HG02571 (cell line): ENCODE data around the gene CHMP3.
"Not testable (repeated sequence)": the region's sequence is repeated elsewhere in the genome, so short reads cannot be mapped to it uniquely, and the experiment has no call there.

Experiments used
- ATAC-seq: cut with Tn5 transposase; IDR thresholded peaks from one replicate; pipeline ENCODE4 v1.9.1; 2021; ENCODE audit warnings: mild to moderate bottlenecking, moderate library complexity; ENCODE audit not compliant: unreplicated experiment

CHMP3 gene

DNA sequence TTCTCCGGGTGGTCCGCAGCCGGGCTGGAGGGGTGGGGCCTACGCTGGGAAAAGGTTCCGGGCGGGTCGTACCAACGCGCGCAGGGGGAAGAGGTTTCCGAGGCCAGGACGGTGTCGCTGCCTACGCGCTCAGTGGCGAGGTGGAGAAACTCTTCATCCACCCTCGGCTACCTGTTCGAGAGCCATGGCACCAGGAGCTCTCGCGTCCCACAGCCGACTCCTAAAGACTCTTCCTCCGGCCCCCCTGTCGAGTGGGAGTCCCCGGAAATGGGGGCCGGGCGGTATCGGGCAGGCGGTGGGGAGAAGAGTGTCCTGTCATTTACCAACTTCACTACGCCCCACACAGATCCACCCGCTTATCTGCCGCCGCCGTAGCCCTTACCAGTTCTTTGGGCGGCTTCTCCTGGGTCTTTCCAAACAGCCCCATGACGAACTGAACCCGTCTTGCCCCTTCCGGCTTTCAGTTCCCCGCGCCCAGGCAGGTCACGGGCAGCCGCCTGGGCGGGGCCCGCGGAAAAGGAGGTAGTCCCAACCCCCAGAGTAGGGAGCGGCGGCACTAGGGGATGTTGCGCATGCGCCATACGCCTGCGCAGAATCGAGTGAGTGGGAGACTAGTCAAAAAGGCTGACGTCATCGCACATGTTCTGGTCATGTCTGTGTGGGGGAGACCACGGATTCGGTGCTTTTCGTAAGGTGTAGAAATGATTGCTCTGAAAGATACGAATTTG, at the start of gene CHMP3:
CHMP3 (minus strand) TSS at position 522 of the 728 bp plus-strand sequence; CDS start at position 427, 95 bp downstream.
- peak; percentile 85 for ATAC-seq

DNA sequence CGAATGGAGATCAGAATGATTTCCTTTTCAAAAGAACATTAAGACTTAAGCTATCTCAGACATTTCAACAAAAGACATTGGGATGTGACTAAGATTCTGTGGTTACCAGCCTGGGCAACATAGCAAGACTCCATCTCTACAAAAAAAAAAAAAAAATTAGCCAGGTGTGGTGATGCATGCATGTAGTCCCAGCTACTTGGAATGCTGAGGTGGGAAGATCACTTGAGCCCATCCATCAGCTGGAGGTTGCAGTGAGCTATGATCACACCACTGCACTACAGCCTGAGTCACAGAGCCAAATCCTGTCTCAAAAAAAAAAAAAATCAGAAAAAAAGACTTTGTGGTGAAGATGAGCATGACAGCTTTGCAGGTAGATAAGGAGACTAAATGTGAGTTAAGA, 47.6 kb upstream of the CHMP3 start:
- ATAC-seq: no peak

DNA sequence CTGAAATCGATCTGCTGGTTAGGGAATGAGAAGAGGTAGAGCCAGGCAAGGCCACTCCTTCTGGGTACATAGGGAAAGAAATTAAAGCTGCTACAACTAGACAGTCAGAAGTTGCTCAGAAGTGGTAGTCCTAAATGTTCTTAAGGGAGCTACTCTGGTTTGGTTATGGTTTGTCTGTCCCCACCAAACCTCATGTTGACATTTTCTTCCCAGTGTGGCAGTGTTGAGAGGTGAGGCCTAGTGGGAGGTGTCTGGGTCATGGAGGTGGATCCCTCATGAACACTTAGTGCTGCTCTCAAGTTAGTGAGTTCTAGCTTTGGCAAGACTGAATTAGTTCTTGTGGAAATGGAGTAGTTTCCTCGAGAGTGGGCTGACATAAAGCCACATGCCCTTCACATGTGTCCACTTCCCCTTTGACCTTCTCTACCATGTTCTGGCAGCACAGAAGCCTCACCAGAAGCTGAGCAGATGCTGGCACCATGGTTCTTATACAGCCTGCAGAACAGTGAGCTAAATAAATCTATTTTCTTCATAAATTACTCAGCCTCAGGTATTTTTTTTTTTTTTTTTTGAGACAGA, 45.7 kb upstream of the CHMP3 start:
- ATAC-seq: no peak

DNA sequence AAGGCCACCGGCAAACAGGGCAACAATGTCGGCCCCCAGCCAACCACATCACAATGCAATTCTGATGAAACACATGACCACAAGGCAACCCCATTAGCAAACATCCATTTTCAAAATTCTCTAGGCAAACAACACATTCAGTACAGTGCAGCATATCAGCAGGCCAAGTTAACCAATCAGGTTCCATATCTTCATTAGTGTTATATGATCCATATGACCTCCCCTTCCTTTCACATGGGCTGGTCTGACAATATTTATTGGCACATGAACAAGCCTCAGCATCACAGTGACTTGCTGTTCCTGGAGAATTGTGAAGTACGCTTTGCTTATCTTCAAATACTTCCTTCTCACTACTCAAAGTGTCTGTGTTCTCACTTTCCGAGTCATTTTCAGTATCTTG, 40.7 kb upstream of the CHMP3 start:
- no peak for ATAC-seq

DNA sequence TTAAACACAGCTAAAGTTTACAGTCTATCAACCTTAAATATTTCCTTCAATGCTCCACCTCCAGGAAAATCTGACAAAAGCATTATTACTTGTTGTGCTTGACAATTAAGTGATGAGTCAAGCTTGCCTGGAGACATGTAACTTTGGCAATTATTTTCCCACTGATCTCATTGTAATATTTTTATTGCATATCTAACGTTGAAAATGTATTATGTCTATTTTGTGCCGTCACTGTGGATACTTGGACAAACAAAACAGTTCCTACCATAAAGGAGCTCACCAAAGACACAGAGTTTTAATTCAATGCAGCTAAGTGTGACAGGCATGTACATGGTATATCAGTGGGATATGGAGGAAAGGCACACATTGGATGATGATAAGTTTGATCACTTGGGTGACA, 35.7 kb upstream of the CHMP3 start:
- no peak for ATAC-seq

DNA sequence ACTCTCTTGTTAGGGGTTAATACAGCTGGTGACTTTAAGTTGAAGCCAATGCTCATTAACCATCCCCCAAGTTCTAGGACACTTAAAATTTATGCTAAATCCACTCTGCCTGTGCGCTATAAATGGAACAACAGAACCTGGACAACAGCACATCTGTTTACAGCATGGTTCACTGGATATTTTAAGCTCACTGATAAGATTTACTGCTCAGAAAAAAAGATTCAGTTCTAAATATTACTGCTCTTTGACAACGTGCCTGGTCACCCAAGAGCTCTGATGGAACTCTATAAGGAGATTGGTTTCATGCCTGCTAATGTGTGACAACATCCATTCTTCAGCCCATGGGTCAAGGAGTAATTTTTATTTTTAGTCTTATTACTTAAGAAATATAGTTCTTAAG, 32.9 kb upstream of the CHMP3 start:
- ATAC-seq: no peak

DNA sequence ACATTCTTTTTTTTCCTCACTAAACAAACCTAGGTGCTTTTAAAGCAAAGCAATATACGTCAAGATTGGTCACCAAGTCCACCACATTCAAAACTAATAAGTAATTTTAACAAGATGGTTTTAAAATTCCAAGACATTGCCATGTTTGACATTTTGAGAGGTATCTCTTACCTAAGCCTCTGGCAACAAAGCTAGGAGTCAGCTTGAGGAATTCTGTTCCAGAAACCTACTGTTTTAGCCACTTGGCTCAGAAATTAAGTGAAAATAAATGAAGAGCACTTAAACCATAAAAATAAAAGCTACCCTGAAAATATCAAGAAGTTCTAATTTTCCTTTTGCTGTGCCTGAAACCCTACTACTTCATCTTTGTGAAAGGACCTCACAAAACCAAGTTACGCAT, 30.0 kb upstream of the CHMP3 start:
- no peak for ATAC-seq

DNA sequence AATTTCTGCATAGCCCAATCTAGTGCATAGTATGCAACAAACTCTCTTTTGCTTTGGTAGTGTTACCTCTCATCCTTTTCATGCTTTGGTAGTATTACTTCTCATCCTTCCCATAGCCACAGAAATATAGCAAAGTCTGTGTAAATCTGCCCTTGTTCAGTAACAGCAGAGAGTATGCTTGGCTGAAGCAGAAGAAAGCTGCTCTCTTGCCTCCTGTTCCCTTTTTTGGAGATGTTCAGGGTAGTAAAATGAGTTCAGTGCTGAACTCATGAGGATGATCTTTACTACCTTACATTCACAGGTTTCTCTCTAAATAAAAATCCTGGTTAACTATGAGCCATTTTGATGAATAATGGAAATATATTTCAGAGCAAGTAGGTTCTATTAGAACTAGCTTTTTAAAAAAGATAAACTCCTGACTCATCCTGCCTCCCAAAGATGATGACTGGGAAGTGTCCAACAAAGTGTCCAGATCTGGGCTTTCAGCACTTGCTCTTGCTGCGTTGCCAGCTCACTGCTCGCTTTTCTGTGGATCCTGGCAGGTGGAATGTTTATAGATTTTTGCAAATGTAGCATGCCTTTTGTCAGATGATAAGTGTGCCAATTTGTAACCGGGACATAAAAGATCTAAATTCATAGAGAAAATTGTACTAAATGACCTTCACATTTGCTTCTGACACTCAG, 29.4 kb upstream of the CHMP3 start:
- ATAC-seq: no peak

DNA sequence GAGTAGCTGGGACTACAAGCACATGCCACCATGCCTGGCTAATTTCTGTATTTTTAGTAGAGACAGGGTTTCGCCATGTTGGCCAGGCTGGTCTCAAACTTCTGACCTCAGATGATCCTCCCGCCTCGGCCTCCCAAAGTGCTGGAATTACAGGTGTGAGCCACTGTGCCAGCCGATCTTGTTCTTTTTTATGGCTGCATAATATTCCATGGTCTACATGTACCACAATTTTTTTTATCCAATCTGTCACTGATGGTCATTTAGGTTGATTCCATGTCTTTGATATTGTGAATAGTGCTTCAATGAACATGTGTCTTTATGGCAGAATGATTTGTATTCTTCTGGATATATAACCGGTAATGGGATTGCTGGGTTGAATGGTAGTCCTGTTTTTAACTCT, 26.5 kb upstream of the CHMP3 start:
- not testable (repeated sequence) for ATAC-seq

DNA sequence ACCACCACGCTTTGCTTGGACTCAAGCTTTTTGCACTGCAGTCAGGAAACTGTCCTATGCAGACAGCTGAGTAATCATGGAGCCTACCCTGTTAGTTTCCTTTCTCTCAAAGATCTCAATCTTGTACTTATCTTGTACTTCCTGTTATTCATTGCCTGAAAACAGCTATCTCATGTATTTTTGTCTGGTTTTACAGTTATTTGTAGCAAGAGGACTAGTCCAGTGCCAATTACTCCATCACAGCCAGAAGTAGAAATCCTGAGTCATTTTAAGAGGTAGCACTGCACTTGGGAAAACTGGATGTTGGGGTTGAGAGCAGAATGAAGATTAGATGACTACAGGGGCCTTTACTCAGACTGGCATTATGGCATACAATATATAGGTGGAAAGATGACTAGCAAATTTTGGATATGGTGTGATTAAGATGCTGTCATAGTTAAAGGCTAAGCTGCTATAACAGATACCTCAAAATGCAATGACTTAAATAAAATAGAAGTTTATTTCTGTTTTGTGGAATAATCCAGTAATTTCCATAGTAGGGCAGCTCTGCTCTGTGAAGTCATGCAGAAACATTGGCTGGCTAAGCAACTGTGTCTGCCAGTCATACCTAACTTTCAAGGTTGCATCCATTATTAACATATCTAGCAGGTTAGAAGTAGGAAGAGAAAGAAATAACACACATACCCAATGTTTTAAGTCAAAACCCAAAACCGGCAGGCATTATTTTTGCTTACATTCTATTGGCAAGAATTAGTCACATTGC, 21.1 kb upstream of the CHMP3 start:
- ATAC-seq: no peak

DNA sequence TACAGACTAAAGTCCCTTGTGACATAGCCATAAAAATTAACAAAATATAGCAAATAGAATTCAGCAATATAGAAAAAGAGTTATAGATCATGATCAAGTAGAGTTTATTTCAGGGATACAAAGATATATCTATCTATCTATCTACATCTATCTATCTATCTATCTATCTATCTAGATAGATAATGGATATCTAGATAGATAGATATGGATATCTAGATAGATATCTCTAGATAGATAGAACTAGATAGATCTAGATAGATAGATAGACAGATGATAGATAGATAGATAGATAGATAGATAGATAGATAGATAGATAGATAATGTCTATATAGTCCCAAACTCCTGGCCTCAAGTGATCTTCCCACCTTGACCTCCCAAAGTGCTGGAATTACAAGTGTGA, 17.3 kb upstream of the CHMP3 start:
- ATAC-seq: no peak

DNA sequence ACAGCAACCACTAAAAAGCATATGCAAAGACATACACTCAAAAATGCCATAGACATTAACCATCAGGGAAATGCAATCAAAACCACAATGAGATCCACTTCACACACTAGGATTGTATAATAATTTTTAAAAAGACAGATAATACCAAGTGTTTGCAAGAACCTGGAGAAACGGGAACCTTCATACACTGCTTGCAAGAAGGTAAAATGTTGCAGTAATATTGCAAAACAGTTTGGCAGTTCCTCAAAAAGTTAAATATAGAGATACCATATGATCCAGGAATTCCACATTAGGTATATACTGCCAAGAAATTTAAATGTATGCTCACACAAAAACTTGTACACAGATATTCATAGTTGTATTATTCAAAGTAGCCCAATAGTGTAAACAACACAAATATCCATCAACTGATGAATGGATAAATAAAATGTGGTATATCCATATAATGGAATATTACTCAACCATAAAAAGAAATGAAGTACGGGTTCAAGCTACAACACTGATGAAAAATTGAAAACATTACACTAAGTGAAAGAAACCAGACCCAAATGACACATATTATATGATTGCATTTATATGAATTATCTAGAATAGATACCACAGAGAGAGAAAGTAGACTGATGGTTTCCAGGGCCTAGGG, 14.7 kb upstream of the CHMP3 start:
- no peak for ATAC-seq

DNA sequence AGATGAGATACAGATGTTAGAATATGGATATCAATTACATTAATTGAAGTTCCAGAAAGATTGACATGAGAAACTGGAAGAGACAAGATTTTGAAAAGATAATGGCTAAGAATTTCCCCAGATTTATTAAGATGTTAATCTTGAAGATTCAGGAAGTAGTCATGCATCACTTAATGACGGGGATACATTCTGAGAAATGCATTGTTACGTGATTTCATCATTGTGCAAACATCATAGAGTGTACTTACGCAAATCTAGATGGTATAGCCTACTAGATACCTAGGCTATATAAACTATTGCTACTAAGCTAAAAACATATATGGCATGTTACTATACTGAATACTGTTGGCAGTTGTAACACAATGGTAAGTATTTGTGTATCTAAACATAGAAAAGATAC, 6.8 kb upstream of the CHMP3 start:
- ATAC-seq: no peak

DNA sequence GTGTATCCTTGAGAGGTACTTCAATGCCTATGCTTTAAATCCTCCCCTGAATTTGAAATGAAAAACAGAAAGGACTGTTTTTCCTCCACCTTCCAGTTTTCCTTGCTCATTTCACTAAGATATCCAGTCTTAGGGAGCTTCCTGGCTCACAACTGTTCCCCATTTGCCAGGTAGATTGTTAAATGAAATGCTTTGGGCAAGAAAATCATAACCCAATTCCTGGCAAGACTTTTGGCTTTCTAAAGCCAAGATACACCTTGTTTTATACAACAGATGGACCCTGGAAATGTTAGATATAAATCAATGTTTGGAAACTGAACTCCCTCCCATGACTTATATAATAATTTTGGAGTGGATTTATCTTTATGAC, 3.6 kb upstream of the CHMP3 start:
- ATAC-seq: no peak

DNA sequence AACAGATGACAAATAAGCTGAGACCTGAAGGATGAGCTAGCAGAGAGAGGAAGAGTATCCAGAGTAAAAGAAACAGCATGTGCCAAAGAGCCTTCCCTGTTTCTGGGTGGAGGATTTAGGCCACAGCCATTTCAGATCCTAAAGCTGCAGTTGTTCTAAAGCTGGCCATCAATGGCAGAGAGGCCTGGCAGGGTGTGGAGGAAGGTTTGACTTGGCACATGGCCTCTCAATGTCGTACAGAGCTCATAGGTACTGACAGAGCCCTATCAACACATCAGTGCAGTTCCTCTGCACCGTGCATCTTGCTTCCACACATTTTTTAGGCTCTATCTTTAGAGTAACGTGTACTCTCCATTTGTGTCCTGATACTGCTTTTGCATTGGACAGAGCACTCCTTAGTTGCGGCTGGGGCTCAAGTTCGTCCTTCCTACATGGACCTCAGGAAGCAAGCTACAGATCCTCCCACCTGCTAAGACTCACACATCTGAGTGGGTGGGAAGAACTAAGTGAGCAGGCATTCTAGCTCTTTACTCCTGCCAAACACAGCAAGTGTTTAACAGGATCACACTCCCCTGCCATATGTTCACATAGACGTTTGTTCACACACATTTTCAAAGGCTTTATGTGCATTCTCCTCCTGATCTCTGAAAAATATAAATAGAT, 3.0 kb upstream of the CHMP3 start:
- ATAC-seq: no peak

DNA sequence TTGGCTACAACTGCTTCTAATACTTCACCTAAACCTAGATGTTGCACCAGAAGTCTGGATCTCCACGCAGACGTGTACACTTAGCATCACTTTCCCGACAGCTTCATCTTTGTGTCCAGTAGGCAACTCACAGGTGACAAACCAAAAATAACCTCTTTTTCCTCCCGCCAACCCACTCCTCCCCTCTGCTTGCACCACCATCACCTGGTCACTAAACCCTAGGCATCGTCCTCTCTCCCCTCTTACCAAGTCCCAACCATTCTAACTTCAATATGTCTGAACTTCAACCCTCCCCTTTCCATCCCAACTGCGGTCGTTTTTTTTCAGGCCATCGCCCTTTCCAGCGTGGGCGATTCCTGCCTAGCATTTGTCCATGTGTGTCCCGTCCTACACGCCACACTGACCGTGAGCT, 413 bp upstream of the CHMP3 start:
- ATAC-seq: no peak

DNA sequence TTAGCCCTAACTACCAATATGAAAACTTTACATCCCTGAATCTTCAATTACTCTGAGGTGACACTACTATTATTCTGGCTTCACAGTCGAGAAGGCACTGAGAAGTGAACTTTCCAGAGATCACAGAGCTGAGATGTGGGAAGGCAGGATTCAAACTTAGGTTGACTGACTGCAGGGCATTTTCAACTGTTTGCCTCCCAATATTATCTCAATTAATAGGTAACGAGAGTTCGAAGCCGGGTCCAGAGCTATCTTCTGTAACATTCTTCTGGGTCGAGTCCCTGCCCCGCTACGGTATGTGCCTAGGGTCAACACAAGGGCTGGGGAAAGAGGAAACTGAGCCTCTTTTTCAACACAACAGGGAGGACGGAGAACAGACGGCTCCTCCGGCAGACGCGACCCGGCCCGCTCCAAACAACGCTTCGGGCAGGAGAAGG, 740 bp downstream of the CHMP3 start:
- no peak for ATAC-seq

DNA sequence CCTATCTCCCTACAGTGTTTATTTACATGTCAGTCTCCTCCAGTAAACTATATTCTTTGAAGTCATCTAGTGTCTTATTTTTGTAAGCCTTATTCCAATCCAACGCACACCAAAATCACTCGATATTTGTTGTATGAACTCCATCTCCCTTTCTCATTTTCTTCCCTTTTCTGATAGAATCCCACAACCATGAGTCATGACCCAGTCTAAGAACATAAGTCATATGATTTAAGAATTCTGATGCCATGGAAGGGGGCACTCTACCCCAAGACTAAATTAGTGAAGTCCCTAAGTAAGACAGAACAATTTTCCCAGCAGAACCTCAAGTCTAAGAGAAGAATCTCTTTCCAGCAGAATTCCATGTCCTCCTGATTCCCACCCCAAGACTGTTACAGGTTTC, 5.4 kb downstream of the CHMP3 start:
- no peak for ATAC-seq

DNA sequence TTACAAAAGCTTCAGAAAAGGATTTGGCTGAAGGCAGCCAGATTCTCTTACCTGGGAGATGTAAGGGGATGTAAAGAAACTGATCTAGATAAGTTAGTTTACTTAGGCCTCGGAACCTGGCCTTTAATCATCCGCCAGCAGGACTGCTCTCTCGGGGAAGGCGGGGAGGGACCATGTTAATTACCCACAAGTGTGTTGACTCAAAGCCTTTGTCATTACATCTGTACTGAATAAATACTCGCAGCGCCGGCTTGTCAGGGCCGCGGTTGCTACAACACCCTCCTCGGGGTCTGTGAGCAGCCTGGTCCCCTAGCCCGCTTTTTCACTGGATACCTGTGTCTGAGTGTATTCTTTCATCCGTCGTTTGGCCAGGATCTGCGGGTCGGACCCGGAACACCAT, 6.7 kb downstream of the CHMP3 start:
- ATAC-seq: no peak

DNA sequence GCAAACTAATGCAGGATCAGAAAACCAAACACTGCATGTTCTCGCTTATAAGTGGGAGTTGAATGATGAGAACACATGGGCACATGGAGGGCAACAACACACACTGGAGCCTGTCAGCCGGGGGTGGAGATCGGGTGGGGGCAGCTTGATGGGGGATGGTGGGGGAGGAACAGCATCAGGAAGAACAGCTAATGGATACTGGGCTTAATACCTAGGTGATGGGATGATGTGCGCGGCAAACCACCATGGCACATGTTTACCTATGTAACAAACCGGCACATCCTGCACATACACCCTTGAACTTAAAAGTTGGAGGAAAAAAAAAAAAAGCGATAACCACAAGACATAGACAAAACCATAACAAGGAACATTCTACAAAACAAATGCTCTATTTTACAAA, 10.4 kb downstream of the CHMP3 start:
- no peak for ATAC-seq
